OCI-LY3 (cell line): ENCODE results near the gene VAC14.

Experiments used
- CTCF ChIP-seq: fragments of 200-600, 300-600 bp; sonication (generic); IDR thresholded peaks from 2 replicates; pipeline ENCODE4 v1.5.1; 2014; ENCODE audit warnings: antibody characterized with exemption, low read length, low read depth
- EZH2phosphoT487 ChIP-seq: fragments of 200-600 bp; shearing (Covaris generic); IDR thresholded peaks from 2 replicates; pipeline ENCODE4 v1.6.1; 2018; ENCODE audit warnings: antibody characterized with exemption, mixed run types, low read depth

- TF ChIP-seq CTCF (no peak), EZH2phosphoT487 (no peak)
These were observed 76.6 kb downstream of the VAC14 start for GRCh38 chr16:70724146-70725023.
